NOMO-1 treated with DMSO at 0.1 percent for 48 hours (cell line): Measurements from ENCODE around the gene RNF32.
"Not testable (repeated sequence)": the region's sequence is repeated elsewhere in the genome, so short reads cannot be mapped to it uniquely, and the experiment has no call there.

Experiments
- DNase-seq: peaks from one replicate; lab custom pipeline; 2025; ENCODE audit not compliant: unreplicated experiment; lab: John Stamatoyannopoulos, UW

The RNF32 gene

GRCh38 chr7:156673454-156673853, 32.9 kb downstream of the RNF32 start:
- no peak for DNase-seq

GRCh38 chr7:156673902-156674301, 33.3 kb downstream of the RNF32 start:
- no peak for DNase-seq

GRCh38 chr7:156675721-156676120, 35.1 kb downstream of the RNF32 start:
- DNase-seq: no peak

GRCh38 chr7:156676263-156676662, 35.7 kb downstream of the RNF32 start:
- DNase-seq: no peak

- DNase-seq: no peak
These were observed 36.9 kb downstream of the RNF32 start for GRCh38 chr7:156677374-156678054.

GRCh38 chr7:156680281-156680680, 39.7 kb downstream of the RNF32 start:
- no peak for DNase-seq

GRCh38 chr7:156682928-156683327, 42.4 kb downstream of the RNF32 start:
- DNase-seq: no peak

- no peak for DNase-seq
These were observed 43.7 kb downstream of the RNF32 start for GRCh38 chr7:156684251-156684650.

GRCh38 chr7:156684661-156685060, 44.1 kb downstream of the RNF32 start:
- no peak for DNase-seq

GRCh38 chr7:156691764-156692163, 51.2 kb downstream of the RNF32 start:
- no peak for DNase-seq

- DNase-seq: no peak
These were observed 52.3 kb downstream of the RNF32 start for GRCh38 chr7:156692849-156693248.

- DNase-seq: no peak
These were observed 53.1 kb downstream of the RNF32 start for GRCh38 chr7:156693627-156694026.

- not testable (repeated sequence) for DNase-seq
These were observed 56.7 kb downstream of the RNF32 start for GRCh38 chr7:156697283-156697682.

GRCh38 chr7:156698512-156698911, 57.9 kb downstream of the RNF32 start:
- not testable (repeated sequence) for DNase-seq

GRCh38 chr7:156701787-156702186, 61.2 kb downstream of the RNF32 start:
- DNase-seq: not testable (repeated sequence)

GRCh38 chr7:156702399-156702798, 61.8 kb downstream of the RNF32 start:
- DNase-seq: no peak

- no peak for DNase-seq
These were observed 62.6 kb downstream of the RNF32 start for GRCh38 chr7:156703209-156703608.

GRCh38 chr7:156703773-156704482, 63.4 kb downstream of the RNF32 start:
- DNase-seq: no peak

- no peak for DNase-seq
These were observed 81.7 kb downstream of the RNF32 start for GRCh38 chr7:156722043-156722826.

GRCh38 chr7:156725073-156725472, 84.5 kb downstream of the RNF32 start:
- DNase-seq: no peak

GRCh38 chr7:156725936-156726335, 85.4 kb downstream of the RNF32 start:
- DNase-seq: no peak
